Astrocyte of the cerebellum (primary cell): ENCODE measurements around the gene ULBP3.

Experiments used
- DNase-seq: peaks from one replicate; pipeline ENCODE4 v3.0.0-alpha.2; 2011; ENCODE audit warnings: low read depth
- H3K4me3 ChIP-seq: 2 replicates; pipeline ENCODE4 v1.5.1; 2011; ENCODE audit warnings: mild to moderate bottlenecking, low read depth, low read length, moderate library complexity
- CTCF ChIP-seq: IDR thresholded peaks from 2 replicates; pipeline ENCODE4 v1.5.1; 2012; ENCODE audit warnings: low read length, low read depth, moderate library complexity, mild to moderate bottlenecking; ENCODE audit errors: missing control alignments
- in situ Hi-C: cut with HindIII; loops from 2 replicates; pipeline ENCODE4 v1.10.0; 2017; ENCODE audit warnings: low sequenced_read_pairs

ULBP3 gene

GRCh38 chr6:150030611-150031010 lies 38.3 kb downstream of the ULBP3 start:
- TF ChIP-seq CTCF, result no peak
- in situ Hi-C loops, result no loop called here
- DNase-seq, result no peak
- H3K4me3 ChIP-seq, result no peak overlapping the region

- in situ Hi-C loops, result no loop called here
- no peak for DNase-seq
- TF ChIP-seq CTCF, result no peak
These were observed 39.2 kb downstream of the ULBP3 start for GRCh38 chr6:150029749-150030148.

GRCh38 chr6:150029276-150029675 lies 39.6 kb downstream of the ULBP3 start:
- in situ Hi-C loops, result no loop called here
- DNase-seq, result no peak
- no peak for TF ChIP-seq CTCF

More at GRCh38 chr6:150029749-150030148, 39.2 kb downstream of the ULBP3 start:
- no peak overlapping the region for H3K4me3 ChIP-seq

GRCh38 chr6:150028799-150029198 lies 40.1 kb downstream of the ULBP3 start:
- H3K4me3 ChIP-seq, result no peak overlapping the region
- no peak for DNase-seq
- TF ChIP-seq CTCF, result no peak
- in situ Hi-C loops, result no loop called here

More at GRCh38 chr6:150029276-150029675, 39.6 kb downstream of the ULBP3 start:
- no peak overlapping the region for H3K4me3 ChIP-seq

- H3K4me3 ChIP-seq, result no peak overlapping the region
- in situ Hi-C loops, result no loop called here
- TF ChIP-seq CTCF, result no peak
- no peak for DNase-seq
These were observed 40.9 kb downstream of the ULBP3 start for GRCh38 chr6:150027806-150028565.

GRCh38 chr6:150026976-150027805 lies 41.7 kb downstream of the ULBP3 start:
- in situ Hi-C loops, result no loop called here

More at GRCh38 chr6:150026976-150027805, 41.7 kb downstream of the ULBP3 start:
- no peak overlapping the region for H3K4me3 ChIP-seq
- TF ChIP-seq CTCF, result no peak
- DNase-seq, result no peak
